ENCODE measurements around the gene CSTF1. TPM values are rescaled to one million over a fixed set of nuclear protein-coding genes. Genes with fewer than 3 reads are reported as not detected.

Gene CSTF1
- total RNA-seq, 1 donor from 2014 or later, result 16.9 TPM

DNA sequence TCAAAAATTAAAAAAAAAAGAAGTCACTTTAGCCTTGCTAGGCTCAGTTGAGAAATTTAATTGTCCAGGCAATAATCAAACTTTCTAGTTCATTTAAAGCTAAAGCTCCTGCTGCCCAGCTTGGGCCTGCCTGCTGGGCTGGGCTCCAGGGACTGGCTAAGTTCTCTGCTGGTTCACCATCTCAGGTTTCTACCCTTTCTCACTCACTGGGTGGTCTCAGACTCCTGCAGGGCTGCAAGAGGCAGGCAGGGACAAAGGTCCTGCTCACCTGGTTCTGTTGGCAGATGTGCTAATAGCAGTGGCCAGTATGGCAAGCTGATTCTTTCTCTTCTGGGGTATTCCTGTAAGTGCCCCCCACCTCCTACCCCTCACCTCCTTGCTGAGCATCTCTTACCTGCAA lies 54.8 kb downstream of the CSTF1 start:
- Histone ChIP-seq H3K27ac (replicated peaks) (no peak overlapping the region), H3K27me3 (ENCODE audit: low read depth) (no peaks in the 10 kb centered on the region), H3K36me3 (no peaks in the 10 kb centered on the region), H3K4me3 (no peak overlapping the region), H3K9me3 (replicated peaks) (no peaks in the 10 kb centered on the region), H3K4me1 (peaks cover 10% of the 10 kb centered on the region)
- DNase-seq, result no peak
- TF ChIP-seq, protein P1, sequence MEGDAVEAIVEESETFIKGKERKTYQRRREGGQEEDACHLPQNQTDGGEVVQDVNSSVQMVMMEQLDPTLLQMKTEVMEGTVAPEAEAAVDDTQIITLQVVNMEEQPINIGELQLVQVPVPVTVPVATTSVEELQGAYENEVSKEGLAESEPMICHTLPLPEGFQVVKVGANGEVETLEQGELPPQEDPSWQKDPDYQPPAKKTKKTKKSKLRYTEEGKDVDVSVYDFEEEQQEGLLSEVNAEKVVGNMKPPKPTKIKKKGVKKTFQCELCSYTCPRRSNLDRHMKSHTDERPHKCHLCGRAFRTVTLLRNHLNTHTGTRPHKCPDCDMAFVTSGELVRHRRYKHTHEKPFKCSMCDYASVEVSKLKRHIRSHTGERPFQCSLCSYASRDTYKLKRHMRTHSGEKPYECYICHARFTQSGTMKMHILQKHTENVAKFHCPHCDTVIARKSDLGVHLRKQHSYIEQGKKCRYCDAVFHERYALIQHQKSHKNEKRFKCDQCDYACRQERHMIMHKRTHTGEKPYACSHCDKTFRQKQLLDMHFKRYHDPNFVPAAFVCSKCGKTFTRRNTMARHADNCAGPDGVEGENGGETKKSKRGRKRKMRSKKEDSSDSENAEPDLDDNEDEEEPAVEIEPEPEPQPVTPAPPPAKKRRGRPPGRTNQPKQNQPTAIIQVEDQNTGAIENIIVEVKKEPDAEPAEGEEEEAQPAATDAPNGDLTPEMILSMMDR (IDR thresholded peaks at IDR 0.05; ENCODE audit: borderline replicate concordance), result no peak
- intact Hi-C loops (cut with micrococcal nuclease), result no loop called here

DNA sequence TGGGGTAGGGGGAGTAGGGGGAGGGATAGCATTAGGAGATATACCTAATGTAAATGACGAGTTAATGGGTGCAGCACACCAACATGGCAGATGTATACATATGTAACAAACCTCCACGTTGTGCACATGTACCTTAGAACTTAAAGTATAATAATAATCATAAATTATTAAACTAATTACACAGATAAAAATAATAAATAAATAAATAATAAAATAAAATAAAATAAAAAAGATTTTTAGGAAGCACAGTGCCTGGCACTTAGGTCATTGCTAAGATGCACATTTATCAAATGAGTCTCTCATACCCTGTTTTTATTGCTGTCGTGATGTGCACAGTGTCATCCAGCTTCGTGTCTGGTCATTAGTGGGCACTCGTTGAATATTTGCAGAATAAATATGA lies 57.0 kb downstream of the CSTF1 start:
- no peaks in the 10 kb centered on the region for H3K36me3 ChIP-seq
- H3K27me3 ChIP-seq (ENCODE audit: low read depth), result no peaks in the 10 kb centered on the region
- peaks cover under 1% of the 10 kb centered on the region for H3K4me1 ChIP-seq
- H3K9me3 ChIP-seq (replicated peaks), result no peaks in the 10 kb centered on the region
- intact Hi-C loops (cut with micrococcal nuclease), result no loop called here
- DNase-seq, result no peak
- H3K27ac ChIP-seq (replicated peaks), result no peak overlapping the region
- no peak overlapping the region for H3K4me3 ChIP-seq
- TF ChIP-seq, protein P1 (IDR thresholded peaks at IDR 0.05; ENCODE audit: borderline replicate concordance), result no peak

DNA sequence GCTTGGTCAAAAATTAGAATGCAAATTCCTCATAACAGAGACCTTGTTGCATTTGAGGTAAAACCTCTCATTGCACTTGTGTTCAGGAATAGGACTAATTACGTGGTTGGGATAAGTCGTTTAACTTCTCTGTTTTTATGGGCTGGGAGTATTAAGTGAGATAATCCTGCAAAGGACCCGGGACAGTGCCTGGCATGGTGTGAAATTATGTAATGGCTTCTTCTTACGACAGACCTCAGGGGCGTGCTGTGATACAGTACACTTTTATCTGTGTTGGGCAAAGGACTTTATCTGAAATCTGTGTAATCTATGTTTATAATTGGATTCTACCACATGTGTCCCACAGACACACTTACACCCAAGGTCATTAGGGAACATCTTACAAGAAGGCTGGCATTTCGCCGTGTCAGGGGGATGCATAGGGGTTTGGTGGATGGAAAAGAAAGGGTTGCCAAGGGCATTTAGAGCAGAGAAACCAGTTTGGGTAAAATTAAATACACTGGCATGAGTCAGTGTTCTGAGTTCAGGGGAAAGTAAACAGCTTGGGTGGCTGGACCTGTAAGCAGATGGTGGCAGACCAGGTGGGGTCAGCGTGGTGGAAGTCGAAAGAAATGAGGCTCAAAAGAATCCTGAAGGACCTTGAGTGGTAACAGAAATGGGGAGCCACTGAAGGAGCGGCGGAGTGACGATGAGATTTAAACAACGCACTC lies 58.8 kb downstream of the CSTF1 start:
- Histone ChIP-seq H3K4me3 (no peak overlapping the region), H3K9me3 (replicated peaks) (no peaks in the 10 kb centered on the region), H3K27me3 (ENCODE audit: low read depth) (no peaks in the 10 kb centered on the region), H3K27ac (replicated peaks) (no peak overlapping the region), H3K36me3 (no peaks in the 10 kb centered on the region), H3K4me1 (no peaks in the 10 kb centered on the region)
- intact Hi-C loops (cut with micrococcal nuclease), result no loop called here
- TF ChIP-seq, protein P1 (IDR thresholded peaks at IDR 0.05; ENCODE audit: borderline replicate concordance), result no peak
- no peak for DNase-seq

DNA sequence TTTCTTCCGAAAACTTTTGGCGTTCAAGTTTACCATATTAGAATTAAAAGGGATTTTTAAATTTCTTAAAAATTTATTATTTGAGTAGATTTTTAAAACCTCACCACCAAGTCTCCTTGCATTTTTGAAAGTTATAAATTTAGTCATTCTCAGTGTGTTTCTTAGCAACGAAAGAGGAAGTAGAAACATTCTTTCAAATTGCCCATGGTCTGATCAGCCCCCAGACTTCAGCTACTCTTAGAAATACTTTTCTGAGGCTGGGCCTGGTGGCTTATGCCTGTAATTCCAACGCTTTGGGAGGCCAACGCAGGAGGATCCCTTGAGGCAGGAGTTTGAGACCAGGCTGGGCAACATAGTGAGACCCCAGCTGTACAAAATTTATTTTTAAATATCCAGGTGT lies 60.9 kb downstream of the CSTF1 start:
- Histone ChIP-seq H3K36me3 (no peaks in the 10 kb centered on the region), H3K9me3 (replicated peaks) (no peaks in the 10 kb centered on the region), H3K27ac (replicated peaks) (no peak overlapping the region), H3K4me1 (no peaks in the 10 kb centered on the region), H3K27me3 (ENCODE audit: low read depth) (no peaks in the 10 kb centered on the region), H3K4me3 (no peak overlapping the region)
- intact Hi-C loops (cut with micrococcal nuclease), result no loop called here
- no peak for DNase-seq
- TF ChIP-seq, protein P1 (IDR thresholded peaks at IDR 0.05; ENCODE audit: borderline replicate concordance), result no peak

DNA sequence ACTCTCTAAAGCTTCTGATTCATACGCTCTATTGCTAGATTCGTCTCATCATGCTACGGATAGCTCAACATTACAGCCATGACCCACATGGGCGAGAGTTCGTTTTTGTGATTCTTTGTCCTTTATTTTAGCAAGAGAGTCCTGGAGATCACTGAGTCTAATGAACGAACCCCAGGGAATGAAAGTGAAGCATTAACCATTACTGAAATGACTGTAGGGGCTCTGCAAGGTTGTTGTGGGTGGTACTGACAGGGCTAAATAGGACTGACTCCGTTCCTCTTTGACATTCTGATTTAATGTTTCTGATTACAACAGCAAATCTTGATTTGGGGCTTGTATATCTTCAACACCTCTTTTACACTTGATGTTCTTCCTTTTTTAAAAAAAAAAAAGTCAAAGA lies 62.3 kb downstream of the CSTF1 start:
- Histone ChIP-seq H3K27ac (replicated peaks) (no peak overlapping the region), H3K9me3 (replicated peaks) (no peaks in the 10 kb centered on the region), H3K27me3 (ENCODE audit: low read depth) (no peaks in the 10 kb centered on the region), H3K36me3 (no peaks in the 10 kb centered on the region), H3K4me1 (no peaks in the 10 kb centered on the region), H3K4me3 (no peak overlapping the region)
- intact Hi-C loops (cut with micrococcal nuclease), result no loop called here
- no peak for DNase-seq
- TF ChIP-seq, protein P1 (IDR thresholded peaks at IDR 0.05; ENCODE audit: borderline replicate concordance), result no peak

Other genes starting within 250 kb of the CSTF1 start
- gene MC3R, start 143.9 kb upstream of the CSTF1 start, total RNA-seq, result not detected
- 52.7 TPM for gene FAM210B, start 33.7 kb upstream of the CSTF1 start, total RNA-seq
- 7.8 TPM for gene AURKA, start 430 bp upstream of the CSTF1 start, total RNA-seq
- gene CASS4, start 19.6 kb downstream of the CSTF1 start, total RNA-seq, result 0.47 TPM
- 88.7 TPM for gene RTF2, start 76.0 kb downstream of the CSTF1 start, total RNA-seq
- not detected for gene FAM209A, start 132.1 kb downstream of the CSTF1 start, total RNA-seq
- 0.47 TPM for gene FAM209B, start 140.6 kb downstream of the CSTF1 start, total RNA-seq
- gene TFAP2C, start 236.7 kb downstream of the CSTF1 start, total RNA-seq, result 0.19 TPM